ENCODE results near the gene PM20D2.

Gene PM20D2

DNA sequence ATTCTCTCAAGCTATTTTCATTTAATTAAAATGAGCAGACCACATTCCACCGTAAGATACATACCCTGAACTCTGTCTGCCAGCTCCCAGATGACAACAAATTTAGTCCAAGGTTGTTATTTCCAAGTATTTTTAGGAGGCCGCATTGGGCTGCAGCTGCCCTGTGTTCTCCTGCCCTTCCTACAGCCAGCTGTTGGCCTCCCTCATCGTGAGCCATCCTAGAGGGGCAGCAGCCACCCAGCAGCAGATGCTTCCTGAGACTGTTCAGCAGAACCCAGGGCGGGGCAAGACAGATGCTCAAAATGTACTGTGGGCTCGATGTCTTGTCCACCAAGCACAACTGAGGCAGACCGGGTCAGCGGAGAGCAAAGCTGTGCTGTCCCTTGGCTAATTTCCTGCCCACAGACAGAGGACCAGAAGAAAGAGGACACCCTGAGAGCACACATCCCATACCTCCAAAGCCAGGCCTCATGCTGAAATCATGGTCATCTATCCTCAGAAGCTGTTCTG, 54.9 kb downstream of the PM20D2 start:
- no peak for DNase-seq (ENCODE audit: low spot score)

DNA sequence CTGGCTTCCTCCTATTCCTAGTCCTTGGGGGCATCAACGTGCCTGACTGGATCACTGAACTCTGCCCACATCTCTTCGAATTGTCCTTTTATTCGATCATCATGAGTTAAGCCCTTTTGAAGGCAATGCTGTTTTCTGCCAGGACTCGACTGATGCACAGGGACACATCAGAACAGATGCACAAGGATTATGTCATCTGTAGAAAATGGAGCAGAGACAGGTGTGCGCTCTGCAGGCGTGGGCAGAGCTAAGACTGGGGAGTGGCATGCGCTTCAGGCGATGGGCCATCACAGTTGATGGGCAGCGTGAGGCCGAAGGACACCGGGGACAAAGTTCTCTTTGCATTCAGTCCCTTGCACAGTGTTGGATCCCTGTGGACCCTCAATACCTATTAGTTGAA, 58.2 kb downstream of the PM20D2 start:
- TF ChIP-seq, protein P1, sequence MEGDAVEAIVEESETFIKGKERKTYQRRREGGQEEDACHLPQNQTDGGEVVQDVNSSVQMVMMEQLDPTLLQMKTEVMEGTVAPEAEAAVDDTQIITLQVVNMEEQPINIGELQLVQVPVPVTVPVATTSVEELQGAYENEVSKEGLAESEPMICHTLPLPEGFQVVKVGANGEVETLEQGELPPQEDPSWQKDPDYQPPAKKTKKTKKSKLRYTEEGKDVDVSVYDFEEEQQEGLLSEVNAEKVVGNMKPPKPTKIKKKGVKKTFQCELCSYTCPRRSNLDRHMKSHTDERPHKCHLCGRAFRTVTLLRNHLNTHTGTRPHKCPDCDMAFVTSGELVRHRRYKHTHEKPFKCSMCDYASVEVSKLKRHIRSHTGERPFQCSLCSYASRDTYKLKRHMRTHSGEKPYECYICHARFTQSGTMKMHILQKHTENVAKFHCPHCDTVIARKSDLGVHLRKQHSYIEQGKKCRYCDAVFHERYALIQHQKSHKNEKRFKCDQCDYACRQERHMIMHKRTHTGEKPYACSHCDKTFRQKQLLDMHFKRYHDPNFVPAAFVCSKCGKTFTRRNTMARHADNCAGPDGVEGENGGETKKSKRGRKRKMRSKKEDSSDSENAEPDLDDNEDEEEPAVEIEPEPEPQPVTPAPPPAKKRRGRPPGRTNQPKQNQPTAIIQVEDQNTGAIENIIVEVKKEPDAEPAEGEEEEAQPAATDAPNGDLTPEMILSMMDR (IDR thresholded peaks at IDR 0.05; ENCODE audit: extremely low read depth, missing control alignments), result no peak
- DNase-seq (ENCODE audit: low spot score), result no peak

More for the DNA sequence above, 54.9 kb downstream of the PM20D2 start:
- TF ChIP-seq, protein P1 (IDR thresholded peaks at IDR 0.05; ENCODE audit: extremely low read depth, missing control alignments), result no peak

DNA sequence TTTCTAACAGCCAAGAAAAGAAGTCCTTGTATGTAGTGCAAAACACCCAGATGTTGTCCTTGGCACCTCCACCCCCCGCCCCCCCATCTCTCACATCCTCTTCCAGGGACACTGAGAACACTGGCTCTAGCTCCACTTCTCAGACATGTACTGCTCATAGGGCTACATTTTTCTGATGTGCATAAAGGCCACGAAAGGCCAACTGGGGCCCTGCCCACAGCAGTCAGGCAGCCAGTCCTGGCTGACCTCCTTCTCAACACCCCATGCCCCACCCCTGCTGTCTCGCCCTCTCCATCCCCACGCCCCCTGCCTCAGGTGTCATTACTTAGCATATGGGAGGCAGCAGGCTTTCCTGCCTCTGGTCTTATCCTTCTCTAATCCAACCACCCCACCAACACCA, 60.0 kb downstream of the PM20D2 start:
- TF ChIP-seq, protein P1 (IDR thresholded peaks at IDR 0.05; ENCODE audit: extremely low read depth, missing control alignments), result no peak

DNA sequence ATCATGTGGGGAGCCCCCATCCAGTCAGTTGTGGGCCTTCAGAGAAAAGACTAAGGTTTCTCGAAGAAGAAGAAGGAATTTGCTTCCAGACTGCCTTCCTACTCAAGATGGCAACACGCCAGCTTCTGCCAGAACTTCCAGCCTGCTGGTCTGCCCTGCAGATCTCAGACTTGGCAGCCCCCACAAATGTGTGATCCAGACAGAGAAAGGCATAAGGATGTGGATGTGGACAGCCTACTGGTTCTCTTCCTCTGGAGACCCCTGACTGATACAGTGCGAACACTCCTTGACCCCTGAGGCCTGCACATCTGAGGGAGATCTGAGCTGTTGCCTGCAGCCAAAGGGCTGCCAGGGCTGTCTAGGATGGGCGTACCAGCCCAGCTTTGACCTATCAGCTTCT, 62.7 kb downstream of the PM20D2 start:
- no peak for DNase-seq (ENCODE audit: low spot score)
- TF ChIP-seq, protein P1 (IDR thresholded peaks at IDR 0.05; ENCODE audit: extremely low read depth, missing control alignments), result no peak

More for the DNA sequence above, 60.0 kb downstream of the PM20D2 start:
- DNase-seq (ENCODE audit: low spot score), result no peak

- DNase-seq (ENCODE audit: low spot score), result no peak
- TF ChIP-seq, protein P1 (IDR thresholded peaks at IDR 0.05; ENCODE audit: extremely low read depth, missing control alignments), result no peak
These were observed 63.6 kb downstream of the PM20D2 start for GRCh38 chr6:89209457-89209856.

GRCh38 chr6:89212472-89212871, 66.6 kb downstream of the PM20D2 start:
- no peak for DNase-seq (ENCODE audit: low spot score)
- TF ChIP-seq, protein P1 (IDR thresholded peaks at IDR 0.05; ENCODE audit: extremely low read depth, missing control alignments), result no peak

GRCh38 chr6:89214197-89214596, 68.3 kb downstream of the PM20D2 start:
- DNase-seq (ENCODE audit: low spot score), result no peak
- TF ChIP-seq, protein P1 (IDR thresholded peaks at IDR 0.05; ENCODE audit: extremely low read depth, missing control alignments), result no peak
